ENCODE results near the gene HABP2. TPM values are rescaled to one million over a fixed set of nuclear protein-coding genes. Genes with fewer than 3 reads are reported as not detected.

The HABP2 gene
- total RNA-seq, 4 donors from 2014 or later: not detected

- Histone ChIP-seq H3K27ac (no peak overlapping the region), H3K4me3 (replicated peaks in 1 of 3) (no peak overlapping the region), H3K4me1 (no peaks in the 10 kb centered on the region), H3K9me3 (no peaks in the 10 kb centered on the region), H3K36me3 (no peaks in the 10 kb centered on the region), H3K27me3 (no peaks in the 10 kb centered on the region)
- no peak for DNase-seq
- no peak for TF ChIP-seq CTCF (IDR thresholded peaks at IDR 0.05)
- no peak for TF ChIP-seq POLR2A (IDR thresholded peaks at IDR 0.05)
- WGBS, 2 donors: 86 to 93% methylated on average over 7 to 8 of the region's 8 CpGs
- intact Hi-C loops (cut with DNase I): no loop called here
Observed at GRCh38 chr10:113592380-113592779, 39.5 kb downstream of the HABP2 start.

DNA sequence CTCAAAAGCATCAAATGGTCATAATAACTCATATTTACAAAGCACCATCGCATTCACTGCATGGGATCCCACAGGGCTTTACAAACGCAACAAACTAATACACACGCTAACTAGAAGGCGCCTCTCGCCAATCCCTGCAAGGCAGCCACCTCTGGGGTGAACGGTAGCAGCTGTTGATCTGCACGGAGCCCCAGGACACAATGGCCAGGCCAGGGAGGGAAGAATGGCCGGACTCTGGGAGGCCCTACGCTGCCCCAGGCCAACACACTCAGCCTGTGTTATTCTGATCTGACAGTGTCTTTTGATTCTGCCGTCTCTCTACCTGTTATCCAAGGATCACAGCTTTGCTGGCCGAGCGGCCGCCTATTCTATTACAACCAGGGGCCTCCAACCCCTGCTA, 41.8 kb downstream of the HABP2 start:
- WGBS, 2 donors: 76 to 85% methylated on average over 11 to 13 of the region's 13 CpGs
- DNase-seq: no peak
- Histone ChIP-seq H3K9me3 (no peaks in the 10 kb centered on the region), H3K4me1 (no peaks in the 10 kb centered on the region), H3K27me3 (no peaks in the 10 kb centered on the region), H3K27ac (no peak overlapping the region), H3K4me3 (replicated peaks in 1 of 3) (no peak overlapping the region), H3K36me3 (no peaks in the 10 kb centered on the region)
- TF ChIP-seq POLR2A (IDR thresholded peaks at IDR 0.05): no peak
- no peak for TF ChIP-seq CTCF (IDR thresholded peaks at IDR 0.05)
- intact Hi-C loops (cut with DNase I): no loop called here

GRCh38 chr10:113600569-113600968, 47.7 kb downstream of the HABP2 start:
- TF ChIP-seq CTCF (IDR thresholded peaks at IDR 0.05) (no peak), POLR2A (IDR thresholded peaks at IDR 0.05) (no peak)
- Histone ChIP-seq H3K4me3 (replicated peaks in 1 of 3) (no peak overlapping the region), H3K27ac (no peak overlapping the region), H3K4me1 (no peaks in the 10 kb centered on the region), H3K27me3 (no peaks in the 10 kb centered on the region), H3K9me3 (no peaks in the 10 kb centered on the region), H3K36me3 (no peaks in the 10 kb centered on the region)
- no peak for DNase-seq
- intact Hi-C loops (cut with DNase I): no loop called here
- WGBS, 2 donors: 90 to 100% methylated on average over 3 of the region's 3 CpGs

DNA sequence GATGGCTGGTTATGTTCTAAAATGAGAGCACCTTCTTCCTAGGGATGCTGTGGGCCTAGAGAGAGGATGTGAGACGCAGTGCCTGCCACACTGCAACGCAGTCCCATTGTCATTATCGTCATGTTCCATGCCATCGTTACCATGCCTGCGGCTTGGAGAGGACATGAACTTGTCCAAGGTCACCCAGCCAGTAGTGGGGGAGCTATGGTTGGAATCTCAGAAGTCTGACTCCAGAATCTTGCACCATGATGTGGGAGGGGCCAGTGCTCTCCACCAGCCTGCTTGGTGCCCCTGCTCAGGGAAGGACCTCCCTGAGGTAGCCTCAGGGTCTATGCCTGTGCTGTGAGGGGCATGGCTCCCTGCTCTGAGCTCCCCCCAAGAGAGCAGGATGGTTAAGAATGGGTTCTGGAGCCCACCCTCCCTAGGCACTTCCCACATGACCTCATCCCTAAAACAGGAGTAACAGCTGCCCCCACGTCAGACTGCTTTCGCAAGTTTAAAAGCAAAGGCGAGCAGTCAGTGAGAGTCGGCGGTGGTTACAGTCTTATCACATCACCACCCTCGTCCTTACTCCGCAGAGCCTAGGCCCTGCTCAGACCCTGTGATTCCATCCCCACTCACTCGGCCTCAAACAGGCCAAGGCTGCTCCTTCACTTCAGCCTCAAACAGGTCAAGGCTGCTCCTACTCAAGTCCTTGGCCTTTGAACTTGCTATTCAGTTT, 50.4 kb downstream of the HABP2 start:
- intact Hi-C loops (cut with DNase I): no loop called here
- no peaks in the 10 kb centered on the region for H3K9me3 ChIP-seq
- no peak overlapping the region for H3K4me3 ChIP-seq (replicated peaks in 1 of 3)
- no peaks in the 10 kb centered on the region for H3K27me3 ChIP-seq
- no peaks in the 10 kb centered on the region for H3K36me3 ChIP-seq
- no peaks in the 10 kb centered on the region for H3K4me1 ChIP-seq
- TF ChIP-seq CTCF (IDR thresholded peaks at IDR 0.05): no peak
- TF ChIP-seq POLR2A (IDR thresholded peaks at IDR 0.05): no peak
- H3K27ac ChIP-seq: no peak overlapping the region
- no peak for DNase-seq
- 86 to 89% methylated on average over 11 to 13 of the region's 13 CpGs for WGBS, 2 donors

DNA sequence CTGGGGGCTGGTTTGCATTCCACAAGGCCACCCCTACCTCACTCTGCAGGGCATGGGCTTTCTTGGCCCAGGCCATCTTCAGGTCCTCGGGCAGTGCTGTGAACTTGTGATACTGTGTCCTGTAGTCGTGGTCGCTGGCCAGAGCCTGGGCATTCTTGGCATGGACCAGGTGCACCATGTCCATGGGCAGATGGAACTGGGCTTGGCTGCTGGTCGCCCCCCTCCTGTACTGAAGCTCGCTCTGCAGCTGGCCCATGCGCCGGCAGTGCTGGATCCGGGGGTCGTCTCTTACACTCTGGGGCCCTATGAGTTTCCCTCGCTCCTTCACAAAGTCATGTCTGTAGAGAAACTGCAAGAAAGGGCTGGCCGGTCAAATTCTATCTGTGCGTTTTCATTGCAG, 51.7 kb downstream of the HABP2 start:
- no peak for TF ChIP-seq POLR2A (IDR thresholded peaks at IDR 0.05)
- TF ChIP-seq CTCF (IDR thresholded peaks at IDR 0.05): no peak
- Histone ChIP-seq H3K27ac (no peak overlapping the region), H3K36me3 (no peaks in the 10 kb centered on the region), H3K4me3 (replicated peaks in 1 of 3) (no peak overlapping the region), H3K9me3 (no peaks in the 10 kb centered on the region), H3K4me1 (no peaks in the 10 kb centered on the region), H3K27me3 (no peaks in the 10 kb centered on the region)
- WGBS, 2 donors: 84 to 87% methylated on average over 9 to 12 of the region's 12 CpGs
- intact Hi-C loops (cut with DNase I): no loop called here
- no peak for DNase-seq
